ENCODE measurements around the gene SEMA4A.
A peak's percentile ranks its signal among the peaks of the same experiment; 100 is the strongest.

The SEMA4A gene

DNA sequence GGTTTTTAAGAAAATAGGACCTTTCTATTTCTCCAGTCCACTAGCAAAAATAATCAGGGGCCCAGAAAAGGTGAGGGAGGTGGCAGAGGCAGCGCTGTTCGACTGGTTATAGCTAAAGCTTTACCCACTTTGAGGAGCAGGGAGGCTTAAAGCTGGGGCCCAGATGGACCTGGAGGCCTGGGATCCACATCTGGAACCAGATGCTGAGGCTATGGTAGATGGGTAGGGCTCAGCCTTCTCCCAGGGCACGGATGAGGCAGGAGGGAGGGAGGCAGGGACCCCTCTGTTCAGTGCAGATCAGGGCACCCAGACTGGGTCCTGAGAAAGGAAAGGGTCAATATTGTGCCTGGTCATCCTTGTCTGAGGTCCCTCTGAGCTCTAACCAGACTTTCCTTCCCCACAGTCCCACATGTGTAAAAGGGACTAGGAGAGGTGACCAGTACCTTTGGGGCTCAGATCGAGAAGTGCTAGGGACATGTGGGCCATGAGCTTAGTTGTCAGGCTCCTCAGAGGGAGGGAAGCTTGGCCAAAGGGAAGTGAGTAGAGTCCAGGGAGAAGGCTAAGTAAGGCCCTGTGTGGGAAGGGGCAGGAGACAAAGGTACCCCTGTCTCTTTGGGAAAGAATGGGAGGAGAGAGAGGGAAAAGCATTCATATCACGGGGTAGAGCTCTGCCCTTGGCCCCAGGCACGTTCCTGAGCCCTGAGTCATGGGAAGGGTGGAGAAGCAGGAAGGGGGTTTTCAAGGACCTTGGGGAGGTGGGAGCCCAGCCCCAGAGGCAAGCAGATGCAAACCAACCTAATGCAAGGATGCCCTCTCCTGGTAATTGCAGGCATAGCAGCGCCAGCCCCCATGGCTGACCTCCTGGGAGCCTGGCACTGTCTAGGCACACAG lies 23.5 kb upstream of the SEMA4A start:
- no peaks in the 10 kb centered on the region for H3K9me3 ChIP-seq (ENCODE audit: control insufficient read depth, insufficient read depth, low read depth, low read length)
- no peak overlapping the region for H3K4me3 ChIP-seq (ENCODE audit: low read depth, low read length)
- CTCF ChIA-PET, result interaction anchor here (0.6 to 25.6 kb wide), 40 partner anchors 9 to 1068 kb away, joined by 3 to 1029 read pairs (median 4); partner anchors contain the start of genes KHDC4, LMNA, MEX3A and RAB25
- POLR2A ChIA-PET, result interaction anchor here (0.6 to 5.8 kb wide), 13 partner anchors 10 to 152 kb away, joined by 3 to 61 read pairs (median 5); partner anchors contain the start of genes ARHGEF2, LMNA and PMF1
- peaks cover 14 to 39% of the 10 kb centered on the region in 2 experiments; a peak in 2 of 3 replicates for H3K36me3 ChIP-seq (ENCODE audit: control insufficient read depth in 2 of 2, insufficient read depth in 1 of 2, low read length in 2 of 2)
- H3K27ac ChIP-seq (ENCODE audit: extremely low read depth, low read depth, low read length), result peak overlapping the region; percentile 21
- H3K4me1 ChIP-seq (ENCODE audit: control insufficient read depth, insufficient read depth, low read length), result peaks cover 7% of the 10 kb centered on the region
- TF ChIP-seq GLIS1 (tag by site-specific recombination; IDR thresholded peaks at IDR 0.05) (peak; percentile 81), ZXDB (tag by site-specific recombination; IDR thresholded peaks at IDR 0.05) (peak; percentile 77), ZNF391 (tag by site-specific recombination; IDR thresholded peaks at IDR 0.05; ENCODE audit: borderline replicate concordance, low read depth) (peak; percentile 65; the same call in 1 of the 2 replicates), KLF10 (tag by site-specific recombination; IDR thresholded peaks at IDR 0.05) (peak; percentile 55; the same call in 1 of the 2 replicates), ZNF791 (tag by site-specific recombination; IDR thresholded peaks at IDR 0.05) (no peak), ZNF335 (tag by site-specific recombination; conservative IDR thresholded peaks at IDR 0.05) (peak; percentile 51), ZNF837 (tag by site-specific recombination; IDR thresholded peaks at IDR 0.05) (no peak), ZSCAN30 (tag by site-specific recombination; IDR thresholded peaks at IDR 0.05) (peak; percentile 80; the same call in 1 of the 2 replicates), TRIM28 (IDR thresholded peaks at IDR 0.05; ENCODE audit: borderline replicate concordance, low read length) (peak; percentile 81), ZNF311 (tag by site-specific recombination; IDR thresholded peaks at IDR 0.05; ENCODE audit: borderline replicate concordance) (no peak), ZNF2 (tag by site-specific recombination; IDR thresholded peaks at IDR 0.05) (peak; percentile 81), ZBTB17 (tag by site-specific recombination; IDR thresholded peaks at IDR 0.05) (peak; percentile 84), KLF8 (tag by site-specific recombination; IDR thresholded peaks at IDR 0.05) (peak; percentile 94), ZNF701 (tag by site-specific recombination; IDR thresholded peaks at IDR 0.05) (no peak), SP2 (tag by site-specific recombination; IDR thresholded peaks at IDR 0.05) (0 out of 2 replicates have a peak, but pooled peaks have one; percentile 26), ZNF266 (tag by site-specific recombination; IDR thresholded peaks at IDR 0.05; ENCODE audit: low read depth) (no peak), ZNF394 (tag by site-specific recombination; IDR thresholded peaks at IDR 0.05; ENCODE audit: borderline replicate concordance) (peak; percentile 94), ZFP69B (tag by site-specific recombination; IDR thresholded peaks at IDR 0.05) (peak; percentile 67; the same call in 1 of the 2 replicates), ZNF660 (tag by site-specific recombination; IDR thresholded peaks at IDR 0.05) (peak; percentile 99), ZNF629 (tag by site-specific recombination; IDR thresholded peaks at IDR 0.05) (peak; percentile 70), ZNF169 (tag by site-specific recombination; IDR thresholded peaks at IDR 0.05) (no peak), ZNF510 (tag by site-specific recombination; IDR thresholded peaks at IDR 0.05; ENCODE audit: insufficient replicate concordance) (no peak), OSR2 (tag by site-specific recombination; IDR thresholded peaks at IDR 0.05) (no peak), ZNF292 (tag by site-specific recombination; IDR thresholded peaks at IDR 0.05; ENCODE audit: borderline replicate concordance, low read depth) (no peak), ZBTB6 (tag by site-specific recombination; IDR thresholded peaks at IDR 0.05) (no peak), ZSCAN23 (tag by site-specific recombination; IDR thresholded peaks at IDR 0.05) (peak; percentile 52; the same call in 1 of the 2 replicates), ZBTB8A (tag by site-specific recombination; IDR thresholded peaks at IDR 0.05) (peak; percentile 63)
- TF ChIP-seq, protein P1, sequence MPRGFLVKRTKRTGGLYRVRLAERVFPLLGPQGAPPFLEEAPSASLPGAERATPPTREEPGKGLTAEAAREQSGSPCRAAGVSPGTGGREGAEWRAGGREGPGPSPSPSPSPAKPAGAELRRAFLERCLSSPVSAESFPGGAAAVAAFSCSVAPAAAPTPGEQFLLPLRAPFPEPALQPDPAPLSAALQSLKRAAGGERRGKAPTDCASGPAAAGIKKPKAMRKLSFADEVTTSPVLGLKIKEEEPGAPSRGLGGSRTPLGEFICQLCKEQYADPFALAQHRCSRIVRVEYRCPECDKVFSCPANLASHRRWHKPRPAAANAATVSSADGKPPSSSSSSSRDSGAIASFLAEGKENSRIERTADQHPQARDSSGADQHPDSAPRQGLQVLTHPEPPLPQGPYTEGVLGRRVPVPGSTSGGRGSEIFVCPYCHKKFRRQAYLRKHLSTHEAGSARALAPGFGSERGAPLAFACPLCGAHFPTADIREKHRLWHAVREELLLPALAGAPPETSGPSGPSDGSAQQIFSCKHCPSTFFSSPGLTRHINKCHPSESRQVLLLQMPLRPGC (tag by site-specific recombination; IDR thresholded peaks at IDR 0.05), result peak; percentile 17; the same call in 1 of the 2 replicates
- TF ChIP-seq, protein P2, sequence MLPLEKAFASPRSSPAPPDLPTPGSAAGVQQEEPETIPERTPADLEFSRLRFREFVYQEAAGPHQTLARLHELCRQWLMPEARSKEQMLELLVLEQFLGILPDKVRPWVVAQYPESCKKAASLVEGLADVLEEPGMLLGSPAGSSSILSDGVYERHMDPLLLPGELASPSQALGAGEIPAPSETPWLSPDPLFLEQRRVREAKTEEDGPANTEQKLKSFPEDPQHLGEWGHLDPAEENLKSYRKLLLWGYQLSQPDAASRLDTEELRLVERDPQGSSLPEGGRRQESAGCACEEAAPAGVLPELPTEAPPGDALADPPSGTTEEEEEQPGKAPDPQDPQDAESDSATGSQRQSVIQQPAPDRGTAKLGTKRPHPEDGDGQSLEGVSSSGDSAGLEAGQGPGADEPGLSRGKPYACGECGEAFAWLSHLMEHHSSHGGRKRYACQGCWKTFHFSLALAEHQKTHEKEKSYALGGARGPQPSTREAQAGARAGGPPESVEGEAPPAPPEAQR (tag by site-specific recombination; IDR thresholded peaks at IDR 0.05), result no peak
- TF ChIP-seq, protein P3, sequence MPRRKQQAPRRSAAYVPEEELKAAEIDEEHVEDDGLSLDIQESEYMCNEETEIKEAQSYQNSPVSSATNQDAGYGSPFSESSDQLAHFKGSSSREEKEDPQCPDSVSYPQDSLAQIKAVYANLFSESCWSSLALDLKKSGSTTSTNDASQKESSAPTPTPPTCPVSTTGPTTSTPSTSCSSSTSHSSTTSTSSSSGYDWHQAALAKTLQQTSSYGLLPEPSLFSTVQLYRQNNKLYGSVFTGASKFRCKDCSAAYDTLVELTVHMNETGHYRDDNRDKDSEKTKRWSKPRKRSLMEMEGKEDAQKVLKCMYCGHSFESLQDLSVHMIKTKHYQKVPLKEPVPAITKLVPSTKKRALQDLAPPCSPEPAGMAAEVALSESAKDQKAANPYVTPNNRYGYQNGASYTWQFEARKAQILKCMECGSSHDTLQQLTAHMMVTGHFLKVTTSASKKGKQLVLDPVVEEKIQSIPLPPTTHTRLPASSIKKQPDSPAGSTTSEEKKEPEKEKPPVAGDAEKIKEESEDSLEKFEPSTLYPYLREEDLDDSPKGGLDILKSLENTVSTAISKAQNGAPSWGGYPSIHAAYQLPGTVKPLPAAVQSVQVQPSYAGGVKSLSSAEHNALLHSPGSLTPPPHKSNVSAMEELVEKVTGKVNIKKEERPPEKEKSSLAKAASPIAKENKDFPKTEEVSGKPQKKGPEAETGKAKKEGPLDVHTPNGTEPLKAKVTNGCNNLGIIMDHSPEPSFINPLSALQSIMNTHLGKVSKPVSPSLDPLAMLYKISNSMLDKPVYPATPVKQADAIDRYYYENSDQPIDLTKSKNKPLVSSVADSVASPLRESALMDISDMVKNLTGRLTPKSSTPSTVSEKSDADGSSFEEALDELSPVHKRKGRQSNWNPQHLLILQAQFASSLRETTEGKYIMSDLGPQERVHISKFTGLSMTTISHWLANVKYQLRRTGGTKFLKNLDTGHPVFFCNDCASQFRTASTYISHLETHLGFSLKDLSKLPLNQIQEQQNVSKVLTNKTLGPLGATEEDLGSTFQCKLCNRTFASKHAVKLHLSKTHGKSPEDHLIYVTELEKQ (tag by site-specific recombination; IDR thresholded peaks at IDR 0.05; ENCODE audit: borderline replicate concordance), result 0 out of 2 replicates have a peak, but pooled peaks have one; percentile 14

Data from HEK293 (cell line).